SK-N-SH treated with all-trans-retinoic acid at 6 μM for 48 hours (cell line): ENCODE results near the gene KLHL25.

ENCODE experiments used
- ATAC-seq: fragments of 200-7000 bp; cut with Tn5 transposase; 3 replicates; pipeline ENCODE4 v1.9.1; 2020; ENCODE audit warnings: mild to moderate bottlenecking, moderate library complexity
- ARNTL ChIP-seq: fragments of 450-650 bp; formaldehyde crosslinking; IDR thresholded peaks from 2 replicates; pipeline ENCODE4 v1.5.0; 2020; ENCODE audit warnings: low read depth, mild to moderate bottlenecking, moderate library complexity, borderline replicate concordance
- BACH2 ChIP-seq: fragments of 250-450 bp; sonication (Bioruptor Pico); IDR thresholded peaks from 2 replicates; pipeline ENCODE4 v1.9.0; 2021; ENCODE audit warnings: mild to moderate bottlenecking, borderline replicate concordance
- CSDC2 ChIP-seq: fragments of 250-450 bp; sonication (Bioruptor Pico); IDR thresholded peaks from 2 replicates; pipeline ENCODE4 v1.5.0; 2020; ENCODE audit warnings: mild to moderate bottlenecking, moderate library complexity
- ESRRG ChIP-seq: fragments of 250-450 bp; sonication (Bioruptor Pico); IDR thresholded peaks from 2 replicates; pipeline ENCODE4 v1.6.1; 2021; ENCODE audit warnings: mild to moderate bottlenecking
- GLIS3 ChIP-seq: fragments of 250-450 bp; sonication (Bioruptor Pico); IDR thresholded peaks from 2 replicates; pipeline ENCODE4 v1.5.0; 2020; ENCODE audit warnings: mild to moderate bottlenecking, moderate library complexity
- ISL1 ChIP-seq: fragments of 250-450 bp; sonication (Bioruptor Pico); IDR thresholded peaks from 2 replicates; pipeline ENCODE4 v2.1.2; 2022; ENCODE audit warnings: mild to moderate bottlenecking, moderate library complexity
- OSR1 ChIP-seq: fragments of 250-450 bp; sonication (Bioruptor Pico); IDR thresholded peaks from 2 replicates; pipeline ENCODE4 v1.8.0; 2022; ENCODE audit warnings: moderate library complexity, mild to moderate bottlenecking, inconsistent platforms
- PATZ1 ChIP-seq: fragments of 250-450 bp; sonication (Bioruptor Pico); IDR thresholded peaks from 2 replicates; pipeline ENCODE4 v1.8.0; 2020; ENCODE audit warnings: mild to moderate bottlenecking, moderate library complexity, borderline replicate concordance
- PPARA ChIP-seq: fragments of 250-450 bp; sonication (Bioruptor Pico); IDR thresholded peaks from 2 replicates; pipeline ENCODE4 v1.5.0; 2020; ENCODE audit warnings: mild to moderate bottlenecking, borderline replicate concordance
- RARB ChIP-seq: fragments of 250-450 bp; sonication (Bioruptor Pico); IDR thresholded peaks from 2 replicates; pipeline ENCODE4 v1.8.0; 2021; ENCODE audit warnings: mild to moderate bottlenecking, moderate library complexity
- SNAI2 ChIP-seq: fragments of 250-450 bp; sonication (Bioruptor Pico); IDR thresholded peaks from 2 replicates; pipeline ENCODE4 v1.5.0; 2020; ENCODE audit warnings: mild to moderate bottlenecking, moderate library complexity
- TCF4 ChIP-seq: fragments of 250-450 bp; sonication (Bioruptor Pico); IDR thresholded peaks from 2 replicates; pipeline ENCODE4 v1.8.0; 2021; ENCODE audit warnings: mild to moderate bottlenecking, moderate library complexity, borderline replicate concordance
- TOX ChIP-seq: fragments of 250-450 bp; sonication (Bioruptor Pico); IDR thresholded peaks from 2 replicates; pipeline ENCODE4 v1.8.0; 2021; ENCODE audit warnings: mild to moderate bottlenecking, moderate library complexity, borderline replicate concordance
- ZC3H10 ChIP-seq: fragments of 250-450 bp; sonication (Bioruptor Pico); IDR thresholded peaks from 2 replicates; pipeline ENCODE4 v1.5.1; 2021; ENCODE audit warnings: mild to moderate bottlenecking, moderate library complexity
- ZFP3 ChIP-seq: fragments of 250-450 bp; sonication (Bioruptor Pico); IDR thresholded peaks from 2 replicates; pipeline ENCODE4 v1.5.0; 2020; ENCODE audit warnings: mild to moderate bottlenecking, moderate library complexity
- ZFP30 ChIP-seq: fragments of 450-650 bp; formaldehyde crosslinking; IDR thresholded peaks from 2 replicates; pipeline ENCODE4 v1.5.0; 2022; ENCODE audit warnings: mild to moderate bottlenecking, moderate library complexity
- ZNF565 ChIP-seq: fragments of 450-650 bp; formaldehyde crosslinking; conservative IDR thresholded peaks from 2 replicates; pipeline ENCODE4 v1.5.0; 2020; ENCODE audit warnings: low read depth, mild to moderate bottlenecking, moderate library complexity
- ZNF70 ChIP-seq: fragments of 450-650 bp; formaldehyde crosslinking; IDR thresholded peaks from 2 replicates; pipeline ENCODE4 v1.5.0; 2020; ENCODE audit warnings: mild to moderate bottlenecking, moderate library complexity
- ZNF8 ChIP-seq: fragments of 450-650 bp; formaldehyde crosslinking; IDR thresholded peaks from 2 replicates; pipeline ENCODE4 v1.5.0; 2020; ENCODE audit warnings: mild to moderate bottlenecking, moderate library complexity
- TF ChIP-seq, protein P1 (sequence below): fragments of 250-450 bp; sonication (Bioruptor Pico); IDR thresholded peaks from 2 replicates; pipeline ENCODE4 v1.8.0; 2021; ENCODE audit warnings: low read depth, mild to moderate bottlenecking, moderate library complexity, borderline replicate concordance
- TF ChIP-seq, protein P2 (sequence below): fragments of 250-450 bp; sonication (Bioruptor Pico); IDR thresholded peaks from 2 replicates; pipeline ENCODE4 v1.5.1; 2021; ENCODE audit warnings: mild to moderate bottlenecking, moderate library complexity
- TF ChIP-seq, protein P3 (sequence below): fragments of 250-450 bp; sonication (Bioruptor Pico); IDR thresholded peaks from 2 replicates; pipeline ENCODE4 v1.5.1; 2020; ENCODE audit warnings: low read depth, mild to moderate bottlenecking, moderate library complexity

KLHL25 gene

GRCh38 chr15:85744579-85744978 lies 50.1 kb downstream of the KLHL25 start:
- ATAC-seq, result no peak

GRCh38 chr15:85743392-85744055 lies 51.2 kb downstream of the KLHL25 start:
- ATAC-seq, result no peak
- TF ChIP-seq ZFP3 (CRISPR knock-in tag) (no peak), GLIS3 (no peak), ISL1 (CRISPR knock-in tag) (no peak), ZNF70 (CRISPR knock-in tag) (no peak), TOX (CRISPR knock-in tag) (no peak), OSR1 (CRISPR knock-in tag) (no peak), ESRRG (CRISPR knock-in tag) (no peak), CSDC2 (CRISPR knock-in tag) (no peak), PATZ1 (CRISPR knock-in tag) (no peak)

More at GRCh38 chr15:85744579-85744978, 50.1 kb downstream of the KLHL25 start:
- TF ChIP-seq OSR1 (CRISPR knock-in tag) (no peak), ARNTL (no peak), TCF4 (CRISPR knock-in tag) (no peak), ESRRG (CRISPR knock-in tag) (no peak), CSDC2 (CRISPR knock-in tag) (no peak), BACH2 (CRISPR knock-in tag) (no peak), ZC3H10 (CRISPR knock-in tag) (no peak), SNAI2 (no peak), PATZ1 (CRISPR knock-in tag) (no peak), RARB (no peak), GLIS3 (no peak), PPARA (CRISPR knock-in tag) (no peak), ZNF565 (CRISPR knock-in tag) (no peak), TOX (CRISPR knock-in tag) (no peak), ZFP30 (no peak), ZNF70 (CRISPR knock-in tag) (no peak)
- TF ChIP-seq, protein P1, sequence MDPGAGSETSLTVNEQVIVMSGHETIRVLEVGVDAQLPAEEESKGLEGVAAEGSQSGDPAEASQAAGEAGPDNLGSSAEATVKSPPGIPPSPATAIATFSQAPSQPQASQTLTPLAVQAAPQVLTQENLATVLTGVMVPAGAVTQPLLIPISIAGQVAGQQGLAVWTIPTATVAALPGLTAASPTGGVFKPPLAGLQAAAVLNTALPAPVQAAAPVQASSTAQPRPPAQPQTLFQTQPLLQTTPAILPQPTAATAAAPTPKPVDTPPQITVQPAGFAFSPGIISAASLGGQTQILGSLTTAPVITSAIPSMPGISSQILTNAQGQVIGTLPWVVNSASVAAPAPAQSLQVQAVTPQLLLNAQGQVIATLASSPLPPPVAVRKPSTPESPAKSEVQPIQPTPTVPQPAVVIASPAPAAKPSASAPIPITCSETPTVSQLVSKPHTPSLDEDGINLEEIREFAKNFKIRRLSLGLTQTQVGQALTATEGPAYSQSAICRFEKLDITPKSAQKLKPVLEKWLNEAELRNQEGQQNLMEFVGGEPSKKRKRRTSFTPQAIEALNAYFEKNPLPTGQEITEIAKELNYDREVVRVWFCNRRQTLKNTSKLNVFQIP (CRISPR knock-in tag), result no peak
- TF ChIP-seq, protein P2, sequence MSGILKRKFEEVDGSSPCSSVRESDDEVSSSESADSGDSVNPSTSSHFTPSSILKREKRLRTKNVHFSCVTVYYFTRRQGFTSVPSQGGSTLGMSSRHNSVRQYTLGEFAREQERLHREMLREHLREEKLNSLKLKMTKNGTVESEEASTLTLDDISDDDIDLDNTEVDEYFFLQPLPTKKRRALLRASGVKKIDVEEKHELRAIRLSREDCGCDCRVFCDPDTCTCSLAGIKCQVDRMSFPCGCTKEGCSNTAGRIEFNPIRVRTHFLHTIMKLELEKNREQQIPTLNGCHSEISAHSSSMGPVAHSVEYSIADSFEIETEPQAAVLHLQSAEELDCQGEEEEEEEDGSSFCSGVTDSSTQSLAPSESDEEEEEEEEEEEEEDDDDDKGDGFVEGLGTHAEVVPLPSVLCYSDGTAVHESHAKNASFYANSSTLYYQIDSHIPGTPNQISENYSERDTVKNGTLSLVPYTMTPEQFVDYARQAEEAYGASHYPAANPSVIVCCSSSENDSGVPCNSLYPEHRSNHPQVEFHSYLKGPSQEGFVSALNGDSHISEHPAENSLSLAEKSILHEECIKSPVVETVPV (CRISPR knock-in tag), result no peak

DNA sequence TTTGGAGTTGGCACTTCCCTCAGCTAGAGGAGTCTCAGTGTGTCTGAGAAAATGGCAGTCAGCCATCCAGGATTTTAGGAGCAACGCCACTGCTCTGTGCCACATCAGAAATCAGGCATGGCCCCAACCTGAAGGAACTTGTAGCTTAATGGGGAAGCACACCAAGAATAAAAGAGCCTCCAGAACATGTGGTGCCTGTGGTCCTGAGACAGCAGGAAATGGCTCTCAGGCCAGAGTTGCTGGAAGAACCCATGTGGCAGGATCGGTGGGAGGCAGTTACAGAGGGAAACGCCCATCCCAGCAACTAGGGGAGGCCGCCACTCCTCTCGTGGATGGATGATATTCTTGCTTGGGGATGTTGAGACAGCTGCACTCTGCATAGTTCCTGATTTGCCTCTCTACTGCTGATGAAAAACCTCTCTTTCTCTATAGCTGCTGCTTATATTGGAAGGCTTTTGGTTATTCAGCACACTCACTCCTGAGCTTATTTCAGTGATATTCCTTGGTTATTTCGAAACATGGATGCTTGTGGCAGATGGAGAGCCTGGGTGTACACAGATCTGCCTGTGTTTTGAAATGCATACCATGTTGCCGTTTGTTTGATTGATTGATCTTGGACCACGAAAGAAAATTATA lies 52.4 kb downstream of the KLHL25 start:
- no peak for ATAC-seq
- TF ChIP-seq ZNF8 (CRISPR knock-in tag) (no peak), TCF4 (CRISPR knock-in tag) (no peak), ZFP30 (no peak), ISL1 (CRISPR knock-in tag) (no peak), GLIS3 (no peak), ESRRG (CRISPR knock-in tag) (no peak), PATZ1 (CRISPR knock-in tag) (no peak), CSDC2 (CRISPR knock-in tag) (no peak), ZNF70 (CRISPR knock-in tag) (no peak), TOX (CRISPR knock-in tag) (no peak), ZC3H10 (CRISPR knock-in tag) (no peak), OSR1 (CRISPR knock-in tag) (no peak), ZFP3 (CRISPR knock-in tag) (no peak), BACH2 (CRISPR knock-in tag) (no peak), PPARA (CRISPR knock-in tag) (no peak), SNAI2 (no peak), ZNF565 (CRISPR knock-in tag) (no peak)
- TF ChIP-seq, protein P1 (CRISPR knock-in tag), result no peak
- TF ChIP-seq, protein P3, sequence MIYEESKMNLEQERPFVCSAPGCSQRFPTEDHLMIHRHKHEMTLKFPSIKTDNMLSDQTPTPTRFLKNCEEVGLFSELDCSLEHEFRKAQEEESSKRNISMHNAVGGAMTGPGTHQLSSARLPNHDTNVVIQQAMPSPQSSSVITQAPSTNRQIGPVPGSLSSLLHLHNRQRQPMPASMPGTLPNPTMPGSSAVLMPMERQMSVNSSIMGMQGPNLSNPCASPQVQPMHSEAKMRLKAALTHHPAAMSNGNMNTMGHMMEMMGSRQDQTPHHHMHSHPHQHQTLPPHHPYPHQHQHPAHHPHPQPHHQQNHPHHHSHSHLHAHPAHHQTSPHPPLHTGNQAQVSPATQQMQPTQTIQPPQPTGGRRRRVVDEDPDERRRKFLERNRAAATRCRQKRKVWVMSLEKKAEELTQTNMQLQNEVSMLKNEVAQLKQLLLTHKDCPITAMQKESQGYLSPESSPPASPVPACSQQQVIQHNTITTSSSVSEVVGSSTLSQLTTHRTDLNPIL (CRISPR knock-in tag), result no peak
- TF ChIP-seq, all 23 proteins: peak for 0
